IMR-90 (cell line): ENCODE measurements around the gene NMNAT3. TPM values are rescaled to one million over a fixed set of nuclear protein-coding genes. Genes with fewer than 3 reads are reported as not detected.

Source experiments
- ATAC-seq: fragments of 200-7000 bp; cut with Tn5 transposase; 2 replicates; pipeline ENCODE4 v1.9.1; 2020; ENCODE audit warnings: low read depth, mild to moderate bottlenecking, moderate library complexity
- BruUV-seq: library from RNA; stranded (reverse); fragments of 400-500 nt; replicated peaks from 2 replicates; lab custom pipeline; 2021; lab: Mats Ljungman, UMichigan
- CTCF ChIA-PET: fragments of 300-600 bp; formaldehyde crosslinking; extraction: SDS; loops from one replicate; lab custom pipeline; 2021; ENCODE audit warnings: antibody characterized with exemption; lab: Yijun Ruan, JAX
- POLR2A ChIA-PET: fragments of 300-600 bp; sonication (Branson Sonifier 250); formaldehyde crosslinking; loops from one replicate; lab custom pipeline; 2022; ENCODE audit warnings: antibody characterized with exemption; ENCODE audit not compliant: unreplicated experiment; lab: Charles Lee
- DNase-seq: peaks from one replicate; pipeline ENCODE4 v3.0.0; 2013
- H2AFZ ChIP-seq: replicated peaks from 2 replicates; pipeline ENCODE3; 2013; ENCODE audit warnings: low read length, mild to moderate bottlenecking; ENCODE audit not compliant: poor library complexity
- H2AK5ac ChIP-seq: 2 replicates; pipeline ENCODE4 v1.6.1; 2013; ENCODE audit warnings: low read depth, low read length, inconsistent platforms
- H2AK9ac ChIP-seq: replicated peaks from 2 replicates; pipeline ENCODE3; 2013; ENCODE audit warnings: mild to moderate bottlenecking, low read depth, low read length, moderate library complexity; ENCODE audit not compliant: poor library complexity
- H2BK120ac ChIP-seq: 2 replicates; pipeline ENCODE4 v1.6.1; 2013; ENCODE audit warnings: low read depth, low read length, inconsistent platforms
- H2BK15ac ChIP-seq: 3 replicates; pipeline ENCODE4 v1.6.1; 2013; ENCODE audit warnings: low read depth, low read length, inconsistent platforms
- H2BK20ac ChIP-seq: 2 replicates; pipeline ENCODE4 v1.6.1; 2013; ENCODE audit warnings: low read depth, mild to moderate bottlenecking, inconsistent platforms, low read length, moderate library complexity
- H2BK5ac ChIP-seq: 2 replicates; pipeline ENCODE4 v1.6.1; 2013; ENCODE audit warnings: mild to moderate bottlenecking, low read depth, low read length, inconsistent platforms; ENCODE audit not compliant: poor library complexity, severe bottlenecking
- H3K14ac ChIP-seq: replicated peaks from 2 replicates; pipeline ENCODE4 v1.6.1; 2013; ENCODE audit warnings: low read depth, low read length, inconsistent platforms
- H3K18ac ChIP-seq: 2 replicates; pipeline ENCODE4 v1.6.1; 2013; ENCODE audit warnings: low read depth, low read length, control low read depth
- H3K23ac ChIP-seq: 2 replicates; pipeline ENCODE4 v1.6.1; 2013; ENCODE audit warnings: low read depth, low read length, inconsistent platforms
- H3K27ac ChIP-seq: 2 replicates; pipeline ENCODE4 v1.5.1; 2013; ENCODE audit warnings: mild to moderate bottlenecking, control low read depth, low read length; ENCODE audit not compliant: insufficient read depth
- H3K27me3 ChIP-seq: 2 replicates; pipeline ENCODE4 v1.6.1; 2013; ENCODE audit warnings: low read length; ENCODE audit not compliant: control insufficient read depth, insufficient read depth
- H3K36me3 ChIP-seq: 2 replicates; pipeline ENCODE4 v1.6.1; 2013; ENCODE audit warnings: low read length, mixed read lengths; ENCODE audit not compliant: control insufficient read depth, insufficient read depth
- H3K4ac ChIP-seq: 2 replicates; pipeline ENCODE4 v1.6.1; 2013; ENCODE audit warnings: low read depth, low read length, inconsistent platforms
- H3K4me1 ChIP-seq: 2 replicates; pipeline ENCODE4 v1.6.1; 2013; ENCODE audit warnings: low read length, mixed read lengths; ENCODE audit not compliant: control insufficient read depth, insufficient read depth
- H3K4me2 ChIP-seq: 2 replicates; pipeline ENCODE4 v1.6.1; 2013; ENCODE audit warnings: low read depth, mild to moderate bottlenecking, control low read depth, low read length, moderate library complexity
- H3K4me3 ChIP-seq: 2 replicates; pipeline ENCODE4 v1.5.1; 2013; ENCODE audit warnings: low read depth, mild to moderate bottlenecking, control low read depth, low read length, moderate library complexity; ENCODE audit not compliant: insufficient read depth
- H3K56ac ChIP-seq: 2 replicates; pipeline ENCODE4 v1.6.1; 2013; ENCODE audit warnings: low read length, inconsistent platforms; ENCODE audit not compliant: insufficient read depth; ENCODE audit errors: extremely low read depth
- H3K79me1 ChIP-seq, 2 experiments: 2 replicates each; pipeline ENCODE4 v1.6.1; 2013; ENCODE audit warnings: low read length in 2 of 2, inconsistent platforms in 1 of 2, low read depth in 1 of 2
- H3K9ac ChIP-seq: 2 replicates; pipeline ENCODE4 v1.6.1; 2013; ENCODE audit warnings: low read depth, low read length, control low read depth
- H3K9me1 ChIP-seq: 2 replicates; pipeline ENCODE4 v1.6.1; 2013; ENCODE audit warnings: low read length, inconsistent platforms; ENCODE audit not compliant: insufficient read depth
- H3K9me3 ChIP-seq: 2 replicates; pipeline ENCODE4 v1.6.1; 2013; ENCODE audit warnings: low read length; ENCODE audit not compliant: control insufficient read depth, insufficient read depth
- H4K20me1 ChIP-seq: 2 replicates; pipeline ENCODE4 v1.6.1; 2013; ENCODE audit warnings: low read length, inconsistent platforms; ENCODE audit not compliant: insufficient read depth
- H4K5ac ChIP-seq: 2 replicates; pipeline ENCODE4 v1.6.1; 2013; ENCODE audit warnings: mild to moderate bottlenecking, low read depth, low read length, control low read depth
- H4K8ac ChIP-seq, 2 experiments: 2 replicates each; pipeline ENCODE4 v1.6.1; 2013; ENCODE audit warnings: low read depth in 2 of 2, low read length in 2 of 2, control low read depth in 1 of 2, inconsistent platforms in 1 of 2
- H4K91ac ChIP-seq: 2 replicates; pipeline ENCODE4 v1.6.1; 2013; ENCODE audit warnings: low read depth, low read length, inconsistent platforms; ENCODE audit not compliant: insufficient read depth
- CEBPB ChIP-seq: IDR thresholded peaks from 2 replicates; pipeline ENCODE4 v1.6.1; 2012; ENCODE audit warnings: low read depth, low read length, improper control_type of control experiment
- MXI1 ChIP-seq: IDR thresholded peaks from 2 replicates; pipeline ENCODE4 v1.6.1; 2012; ENCODE audit warnings: low read depth, mild to moderate bottlenecking, low read length, moderate library complexity, borderline replicate concordance
- RAD21 ChIP-seq: IDR thresholded peaks from 2 replicates; pipeline ENCODE4 v1.6.1; 2012; ENCODE audit warnings: low read length, improper control_type of control experiment
- RCOR1 ChIP-seq: IDR thresholded peaks from 2 replicates; pipeline ENCODE4 v1.6.1; 2012; ENCODE audit warnings: mild to moderate bottlenecking, low read length, improper control_type of control experiment; ENCODE audit not compliant: insufficient replicate concordance
- SMC3 ChIP-seq: fragments of 150-350 bp; IDR thresholded peaks from 2 replicates; pipeline ENCODE4 v1.6.1; 2016; ENCODE audit warnings: low read depth, mild to moderate bottlenecking, antibody characterized with exemption, low read length, moderate library complexity
- dilution Hi-C: fragments of 300-500 bp; cut with HindIII; formaldehyde crosslinking; loops from one replicate; pipeline ENCODE4 v1.14.3; 2018; ENCODE audit warnings: low sequenced_read_pairs; ENCODE audit not compliant: unreplicated experiment
- in situ Hi-C: fragments of 300-500 bp; cut with MboI; formaldehyde crosslinking; loops from 3 replicates; pipeline ENCODE4 v1.14.3; 2019; ENCODE audit warnings: low sequenced_read_pairs, inconsistent platforms, mixed read lengths
- intact Hi-C: fragments of 100-400 bp; cut with micrococcal nuclease; formaldehyde crosslinking; loops from 2 replicates; pipeline ENCODE4 v1.10.0; 2022
- polyA plus RNA-seq, 3 experiments: library from polyadenylated mRNA; depleted of rRNA; stranded (reverse); fragments of >200 nt; gene quantifications; 2 replicates each; pipeline ENCODE4 v1.2.3, GENCODE V29; 2012; ENCODE audit warnings: low replicate concordance in 1 of 3
- total RNA-seq: library from RNA; depleted of rRNA; stranded (reverse); fragments of >200 nt; gene quantifications from 2 replicates; pipeline ENCODE4 v1.2.3, GENCODE V29; 2012

Gene NMNAT3
- total and polyA plus RNA-seq, 2 of the 4 experiments (the other 2 are of a cell fraction), result 0.12 to 0.36 TPM

DNA sequence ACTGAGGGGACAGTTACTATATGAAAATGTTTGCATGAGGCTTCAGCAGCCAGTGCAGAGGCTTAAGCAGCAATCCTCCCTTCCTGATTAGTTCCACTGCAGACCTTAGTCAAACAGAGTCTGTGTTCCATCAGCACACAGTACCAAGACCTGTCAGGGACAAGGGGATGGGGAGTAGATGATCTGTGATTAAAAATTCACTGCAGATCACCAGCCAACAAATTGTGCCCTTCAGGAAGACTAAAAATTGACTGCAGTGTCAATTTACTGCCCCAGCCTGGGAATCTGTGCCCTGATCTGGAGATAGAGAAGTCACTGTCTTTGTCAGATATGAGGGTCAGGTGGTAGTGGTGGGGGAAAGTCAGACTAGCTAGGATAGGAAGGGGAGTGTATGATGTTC is 13.8 kb upstream of the NMNAT3 start:
- Histone ChIP-seq H4K91ac (no peak overlapping the region), H3K18ac (no peak overlapping the region), H2BK15ac (no peak overlapping the region), H3K27ac (no peak overlapping the region), H3K23ac (no peak overlapping the region), H3K36me3 (no peaks in the 10 kb centered on the region), H3K4me3 (no peak overlapping the region), H4K5ac (no peak overlapping the region), H3K4ac (no peak overlapping the region), H2AK9ac (peak overlapping the region; percentile 43), H3K56ac (no peak overlapping the region), H2AK5ac (no peak overlapping the region), H3K4me2 (no peak overlapping the region), H3K9me1 (no peaks in the 10 kb centered on the region; the same call in 1 of the 2 replicates), H3K9ac (no peak overlapping the region), H3K27me3 (no peaks in the 10 kb centered on the region), H2BK5ac (no peak overlapping the region), H3K9me3 (no peaks in the 10 kb centered on the region), H3K79me1 (no peaks in the 10 kb centered on the region), H2BK120ac (no peak overlapping the region), H2AFZ (no peak overlapping the region), H3K4me1 (no peaks in the 10 kb centered on the region), H4K20me1 (no peaks in the 10 kb centered on the region), H2BK20ac (no peak overlapping the region), H3K14ac (no peak overlapping the region), H4K8ac (no peak overlapping the region)
- intact Hi-C loops (no loop called here), dilution Hi-C loops (no loop called here), in situ Hi-C loops (no loop called here)
- ATAC-seq (no peak), DNase-seq (no peak)
- no TSS peak for BruUV-seq
- CTCF ChIA-PET, result no interaction called here
- POLR2A ChIA-PET, result no interaction called here
- TF ChIP-seq MXI1 (no peak), RCOR1 (no peak), RAD21 (no peak), CEBPB (no peak), SMC3 (no peak)
